ENCODE measurements around the gene MKRN1.

Gene MKRN1

GRCh38 chr7:140446467-140446866 lies 32.8 kb downstream of the MKRN1 start:
- Histone ChIP-seq H4K8ac (ENCODE audit: low read length) (no peak overlapping the region), H3K27ac (ENCODE audit: low read length, poor library complexity, severe bottlenecking) (no peak overlapping the region), H3K9me3 (ENCODE audit: control insufficient read depth, low read length) (no peaks in the 10 kb centered on the region), H3K18ac (ENCODE audit: low read depth in 1 of 2, low read length in 2 of 2) (no peak overlapping the region), H3K9ac (ENCODE audit: low read length) (no peak overlapping the region), H2BK5ac (ENCODE audit: low read depth, low read length, poor library complexity, severe bottlenecking) (no peak overlapping the region), H2AFZ (ENCODE audit: low read depth, low read length) (no peak overlapping the region), H3K4me2 (ENCODE audit: low read length, poor library complexity, severe bottlenecking) (no peak overlapping the region), H2BK12ac (ENCODE audit: low read length in 2 of 2) (no peak overlapping the region), H2BK15ac (ENCODE audit: low read depth, poor library complexity, severe bottlenecking) (no peak overlapping the region), H3K14ac (ENCODE audit: low read length in 2 of 2) (no peak overlapping the region), H3K27me3 (ENCODE audit: control insufficient read depth in 1 of 2, insufficient read depth in 1 of 2, low read length in 2 of 2) (no peaks in the 10 kb centered on the region), H3K4me3 (ENCODE audit: insufficient read depth in 1 of 2, low read depth in 1 of 2, low read length in 2 of 2) (no peak overlapping the region), H3K36me3 (ENCODE audit: control insufficient read depth in 1 of 2, insufficient read depth in 2 of 2, low read depth in 1 of 2, low read length in 2 of 2) (peaks cover 3 to 9% of the 10 kb centered on the region in 2 experiments), H3K4me1 (ENCODE audit: control insufficient read depth, insufficient read depth, low read depth, low read length) (peaks cover 1% of the 10 kb centered on the region), H3K79me1 (replicated peaks; ENCODE audit: low read length, poor library complexity, severe bottlenecking) (peaks cover 2% of the 10 kb centered on the region), H3K4ac (ENCODE audit: low read depth in 1 of 2, low read length in 2 of 2) (no peak overlapping the region), H2BK120ac (ENCODE audit: low read depth, low read length) (no peak overlapping the region), H2AK5ac (ENCODE audit: low read length, severe bottlenecking) (no peak overlapping the region), H4K91ac (ENCODE audit: low read length) (no peak overlapping the region), H3K23ac (ENCODE audit: low read length in 2 of 2) (no peak overlapping the region)
- WGBS: 97% methylated on average over 11 of the region's 11 CpGs
- no peak for DNase-seq

DNA sequence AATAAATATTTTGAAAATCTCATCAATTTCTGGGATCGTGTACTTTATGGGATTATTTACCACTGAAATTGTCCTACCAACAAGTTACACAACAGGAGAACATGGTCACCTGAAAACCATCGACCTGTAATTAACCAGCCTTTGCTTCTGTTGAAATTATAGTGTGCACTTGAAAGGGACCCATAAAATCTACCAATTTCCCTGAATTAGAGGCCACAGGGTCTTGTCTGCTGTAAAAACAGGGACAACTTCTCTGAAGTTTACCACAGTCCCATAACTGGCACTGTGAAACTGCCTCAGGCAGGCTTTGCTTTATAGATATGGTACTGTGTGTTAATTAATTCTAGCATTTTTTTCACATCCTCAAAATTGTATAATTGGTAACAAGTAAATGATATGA lies 37.8 kb downstream of the MKRN1 start:
- H3K27ac ChIP-seq (ENCODE audit: low read length, poor library complexity, severe bottlenecking): no peak overlapping the region
- 96% methylated on average over 2 of the region's 2 CpGs for WGBS
- H2BK120ac ChIP-seq (ENCODE audit: low read depth, low read length): no peak overlapping the region
- H3K18ac ChIP-seq (ENCODE audit: low read depth in 1 of 2, low read length in 2 of 2): no peak overlapping the region
- no peak overlapping the region for H4K91ac ChIP-seq (ENCODE audit: low read length)
- no peak overlapping the region for H4K8ac ChIP-seq (ENCODE audit: low read length)
- peaks cover 1% of the 10 kb centered on the region for H3K4me1 ChIP-seq (ENCODE audit: control insufficient read depth, insufficient read depth, low read depth, low read length)
- H3K27me3 ChIP-seq (ENCODE audit: control insufficient read depth in 1 of 2, insufficient read depth in 1 of 2, low read length in 2 of 2): no peaks in the 10 kb centered on the region
- H3K14ac ChIP-seq (ENCODE audit: low read length in 2 of 2): no peak overlapping the region
- no peak overlapping the region for H2BK12ac ChIP-seq (ENCODE audit: low read length in 2 of 2)
- no peak for DNase-seq
- H3K36me3 ChIP-seq (ENCODE audit: control insufficient read depth in 1 of 2, insufficient read depth in 2 of 2, low read depth in 1 of 2, low read length in 2 of 2): no peaks in the 10 kb centered on the region
- H3K4me2 ChIP-seq (ENCODE audit: low read length, poor library complexity, severe bottlenecking): no peak overlapping the region
- H3K9ac ChIP-seq (ENCODE audit: low read length): no peak overlapping the region
- no peaks in the 10 kb centered on the region for H3K9me3 ChIP-seq (ENCODE audit: control insufficient read depth, low read length)
- no peak overlapping the region for H3K4ac ChIP-seq (ENCODE audit: low read depth in 1 of 2, low read length in 2 of 2)
- H3K23ac ChIP-seq (ENCODE audit: low read length in 2 of 2): no peak overlapping the region
- H2BK5ac ChIP-seq (ENCODE audit: low read depth, low read length, poor library complexity, severe bottlenecking): no peak overlapping the region
- no peak overlapping the region for H3K4me3 ChIP-seq (ENCODE audit: insufficient read depth in 1 of 2, low read depth in 1 of 2, low read length in 2 of 2)
- H2AK5ac ChIP-seq (ENCODE audit: low read length, severe bottlenecking): no peak overlapping the region
- no peaks in the 10 kb centered on the region for H3K79me1 ChIP-seq (replicated peaks; ENCODE audit: low read length, poor library complexity, severe bottlenecking)
- no peak overlapping the region for H2BK15ac ChIP-seq (ENCODE audit: low read depth, poor library complexity, severe bottlenecking)
- no peak overlapping the region for H2AFZ ChIP-seq (ENCODE audit: low read depth, low read length)

GRCh38 chr7:140440593-140440992 lies 38.7 kb downstream of the MKRN1 start:
- H2AFZ ChIP-seq (ENCODE audit: low read depth, low read length): no peak overlapping the region
- H3K27me3 ChIP-seq (ENCODE audit: control insufficient read depth in 1 of 2, insufficient read depth in 1 of 2, low read length in 2 of 2): no peaks in the 10 kb centered on the region
- no peak overlapping the region for H3K4ac ChIP-seq (ENCODE audit: low read depth in 1 of 2, low read length in 2 of 2)
- H2BK12ac ChIP-seq (ENCODE audit: low read length in 2 of 2): no peak overlapping the region
- no peak overlapping the region for H2BK15ac ChIP-seq (ENCODE audit: low read depth, poor library complexity, severe bottlenecking)
- H3K9ac ChIP-seq (ENCODE audit: low read length): no peak overlapping the region
- no peaks in the 10 kb centered on the region for H3K79me1 ChIP-seq (replicated peaks; ENCODE audit: low read length, poor library complexity, severe bottlenecking)
- H2AK5ac ChIP-seq (ENCODE audit: low read length, severe bottlenecking): no peak overlapping the region
- H3K4me1 ChIP-seq (ENCODE audit: control insufficient read depth, insufficient read depth, low read depth, low read length): peaks cover 1% of the 10 kb centered on the region
- no peak overlapping the region for H2BK5ac ChIP-seq (ENCODE audit: low read depth, low read length, poor library complexity, severe bottlenecking)
- H3K4me2 ChIP-seq (ENCODE audit: low read length, poor library complexity, severe bottlenecking): no peak overlapping the region
- no peak overlapping the region for H4K91ac ChIP-seq (ENCODE audit: low read length)
- no peak overlapping the region for H2BK120ac ChIP-seq (ENCODE audit: low read depth, low read length)
- H4K8ac ChIP-seq (ENCODE audit: low read length): no peak overlapping the region
- no peak overlapping the region for H3K18ac ChIP-seq (ENCODE audit: low read depth in 1 of 2, low read length in 2 of 2)
- no peak overlapping the region for H3K4me3 ChIP-seq (ENCODE audit: insufficient read depth in 1 of 2, low read depth in 1 of 2, low read length in 2 of 2)
- H3K27ac ChIP-seq (ENCODE audit: low read length, poor library complexity, severe bottlenecking): no peak overlapping the region
- WGBS: 90% methylated on average over 3 of the region's 3 CpGs
- DNase-seq: no peak
- peaks cover 0 to 2% of the 10 kb centered on the region in 2 experiments for H3K36me3 ChIP-seq (ENCODE audit: control insufficient read depth in 1 of 2, insufficient read depth in 2 of 2, low read depth in 1 of 2, low read length in 2 of 2)
- H3K23ac ChIP-seq (ENCODE audit: low read length in 2 of 2): no peak overlapping the region
- H3K14ac ChIP-seq (ENCODE audit: low read length in 2 of 2): no peak overlapping the region
- H3K9me3 ChIP-seq (ENCODE audit: control insufficient read depth, low read length): no peaks in the 10 kb centered on the region

- Histone ChIP-seq H3K4me1 (ENCODE audit: control insufficient read depth, insufficient read depth, low read depth, low read length) (peaks cover 1% of the 10 kb centered on the region), H3K18ac (ENCODE audit: low read depth in 1 of 2, low read length in 2 of 2) (no peak overlapping the region), H3K9me3 (ENCODE audit: control insufficient read depth, low read length) (no peaks in the 10 kb centered on the region), H3K79me1 (replicated peaks; ENCODE audit: low read length, poor library complexity, severe bottlenecking) (no peaks in the 10 kb centered on the region), H2BK120ac (ENCODE audit: low read depth, low read length) (no peak overlapping the region), H2BK5ac (ENCODE audit: low read depth, low read length, poor library complexity, severe bottlenecking) (no peak overlapping the region), H3K27ac (ENCODE audit: low read length, poor library complexity, severe bottlenecking) (no peak overlapping the region), H3K4me3 (ENCODE audit: insufficient read depth in 1 of 2, low read depth in 1 of 2, low read length in 2 of 2) (no peak overlapping the region), H2AK5ac (ENCODE audit: low read length, severe bottlenecking) (no peak overlapping the region), H3K23ac (ENCODE audit: low read length in 2 of 2) (no peak overlapping the region), H3K14ac (ENCODE audit: low read length in 2 of 2) (no peak overlapping the region), H3K9ac (ENCODE audit: low read length) (no peak overlapping the region), H4K91ac (ENCODE audit: low read length) (no peak overlapping the region), H3K4ac (ENCODE audit: low read depth in 1 of 2, low read length in 2 of 2) (no peak overlapping the region), H2AFZ (ENCODE audit: low read depth, low read length) (no peak overlapping the region), H4K8ac (ENCODE audit: low read length) (no peak overlapping the region), H3K27me3 (ENCODE audit: control insufficient read depth in 1 of 2, insufficient read depth in 1 of 2, low read length in 2 of 2) (no peaks in the 10 kb centered on the region), H2BK15ac (ENCODE audit: low read depth, poor library complexity, severe bottlenecking) (no peak overlapping the region), H3K36me3 (ENCODE audit: control insufficient read depth in 1 of 2, insufficient read depth in 2 of 2, low read depth in 1 of 2, low read length in 2 of 2) (peaks cover 0 to 7% of the 10 kb centered on the region in 2 experiments), H3K4me2 (ENCODE audit: low read length, poor library complexity, severe bottlenecking) (no peak overlapping the region), H2BK12ac (ENCODE audit: low read length in 2 of 2) (no peak overlapping the region)
- no peak for DNase-seq
- 93% methylated on average over 3 of the region's 3 CpGs for WGBS
Observed at GRCh38 chr7:140439359-140439758, 39.9 kb downstream of the MKRN1 start.
